Activated CD4-positive, alpha-beta T cell treated with anti-CD3 and anti-CD28 coated beads, Interleukin-2, amount 10 ng/mL, durations not matched to agents 7 days and 5 days (primary cell): ENCODE results near the gene VWA3B. TPM values are rescaled to one million over a fixed set of nuclear protein-coding genes. Genes with fewer than 3 reads are reported as not detected.
"Not testable (repeated sequence)": the region's sequence is repeated elsewhere in the genome, so short reads cannot be mapped to it uniquely, and the experiment has no call there.

Experiments used
- CTCF ChIA-PET: fragments of 350-600 bp; sonication (Branson Sonifier 250); formaldehyde crosslinking; loops from one replicate; lab custom pipeline; 2021; ENCODE audit warnings: antibody characterized with exemption; lab: Charles Lee
- POLR2A ChIA-PET: fragments of 350-600 bp; sonication (Branson Sonifier 250); formaldehyde crosslinking; loops from one replicate; lab custom pipeline; 2021; ENCODE audit warnings: antibody characterized with exemption; lab: Charles Lee
- DNase-seq: peaks from one replicate; pipeline ENCODE4 v3.0.0-alpha.2; 2020
- H3K27ac Mint-ChIP-seq: one replicate; pipeline ENCODE4 v1.8.0; 2021; ENCODE audit warnings: mild to moderate bottlenecking, moderate library complexity, mixed read lengths
- H3K27me3 Mint-ChIP-seq: one replicate; pipeline ENCODE4 v1.8.0; 2021; ENCODE audit warnings: mixed read lengths
- H3K36me3 Mint-ChIP-seq: one replicate; pipeline ENCODE4 v1.8.0; 2021; ENCODE audit warnings: low read depth, mixed read lengths
- H3K4me1 Mint-ChIP-seq: one replicate; pipeline ENCODE4 v1.8.0; 2021; ENCODE audit warnings: mixed read lengths
- H3K4me3 Mint-ChIP-seq: one replicate; pipeline ENCODE4 v1.8.0; 2021; ENCODE audit warnings: mild to moderate bottlenecking, moderate library complexity, mixed read lengths
- H3K9me3 Mint-ChIP-seq: one replicate; pipeline ENCODE4 v1.8.0; 2021; ENCODE audit warnings: mixed read lengths
- total RNA-seq, 2 experiments: library from RNA; stranded (reverse); gene quantifications; one replicate each; pipeline ENCODE4 v1.2.3, GENCODE V29; 2021

The VWA3B gene
- total RNA-seq, 2 experiments from 2014 or later = not detected

DNA sequence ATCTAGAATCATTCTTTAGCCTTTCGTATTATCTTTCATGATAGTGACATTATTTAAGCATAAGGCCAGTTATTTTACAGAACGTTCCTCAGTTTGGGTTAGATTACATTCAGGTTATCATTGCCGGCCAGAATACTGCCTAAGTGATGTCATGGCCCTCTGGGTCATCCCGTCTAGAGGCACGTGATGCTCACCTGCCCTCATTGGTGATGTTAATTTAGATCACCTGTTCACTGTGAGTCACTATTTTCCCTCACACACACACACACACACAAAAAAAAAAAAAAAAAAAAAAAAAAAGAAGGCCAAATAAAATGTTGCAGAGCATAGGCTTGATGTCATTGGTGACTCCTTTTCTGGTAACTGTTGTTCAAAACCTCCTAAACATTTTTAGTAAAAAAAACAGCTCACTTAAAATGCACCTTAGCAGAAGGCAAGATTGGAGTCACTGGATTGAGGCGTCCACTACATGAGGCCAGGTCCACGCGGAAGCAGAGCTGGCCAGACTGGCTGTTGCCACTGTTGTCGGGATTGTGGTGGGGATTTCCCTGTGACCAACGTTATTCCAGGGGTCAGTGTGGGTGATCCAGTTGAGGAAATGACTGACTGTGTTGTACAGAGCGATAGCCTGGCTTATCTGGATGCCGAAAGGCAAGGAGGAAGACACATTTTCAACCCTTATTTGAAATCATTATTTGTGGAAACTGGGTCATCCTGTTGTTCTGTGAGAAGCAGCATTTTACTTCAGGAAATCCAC is 207.1 kb downstream of the VWA3B start:
- H3K9me3 Mint-ChIP-seq = peaks cover 16% of the 10 kb centered on the region
- no peaks in the 10 kb centered on the region for H3K36me3 Mint-ChIP-seq
- no peak overlapping the region for H3K27ac Mint-ChIP-seq
- no peaks in the 10 kb centered on the region for H3K4me1 Mint-ChIP-seq
- H3K27me3 Mint-ChIP-seq = peaks cover 16% of the 10 kb centered on the region
- ChIA-PET CTCF (no interaction called here), POLR2A (no interaction called here)
- DNase-seq = no peak
- no peak overlapping the region for H3K4me3 Mint-ChIP-seq

DNA sequence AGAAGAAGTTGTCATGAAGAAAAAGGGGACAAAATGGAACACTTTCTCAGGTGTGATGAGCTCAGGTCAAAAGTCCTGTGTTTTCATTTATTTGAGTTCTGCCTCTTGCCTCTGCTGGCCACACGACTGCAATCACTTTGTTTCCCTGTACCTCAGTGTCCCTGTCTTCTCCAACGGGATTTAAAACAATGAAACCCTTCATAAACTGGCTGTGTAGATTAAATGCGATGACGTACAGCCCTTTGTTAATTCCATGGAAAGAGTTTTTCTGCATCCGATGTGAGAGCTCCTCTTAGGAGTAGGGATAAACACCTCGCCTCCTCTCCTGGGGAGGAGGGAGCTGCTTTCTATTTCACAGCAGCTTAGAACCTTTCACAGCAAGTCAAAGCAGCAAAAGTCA is 207.7 kb downstream of the VWA3B start:
- no peak for DNase-seq
- Mint-ChIP-seq H3K27me3 (peaks cover 14% of the 10 kb centered on the region), H3K36me3 (no peaks in the 10 kb centered on the region), H3K4me1 (no peaks in the 10 kb centered on the region), H3K4me3 (no peak overlapping the region), H3K27ac (no peak overlapping the region), H3K9me3 (peaks cover 11% of the 10 kb centered on the region)
- ChIA-PET CTCF (no interaction called here), POLR2A (no interaction called here)

DNA sequence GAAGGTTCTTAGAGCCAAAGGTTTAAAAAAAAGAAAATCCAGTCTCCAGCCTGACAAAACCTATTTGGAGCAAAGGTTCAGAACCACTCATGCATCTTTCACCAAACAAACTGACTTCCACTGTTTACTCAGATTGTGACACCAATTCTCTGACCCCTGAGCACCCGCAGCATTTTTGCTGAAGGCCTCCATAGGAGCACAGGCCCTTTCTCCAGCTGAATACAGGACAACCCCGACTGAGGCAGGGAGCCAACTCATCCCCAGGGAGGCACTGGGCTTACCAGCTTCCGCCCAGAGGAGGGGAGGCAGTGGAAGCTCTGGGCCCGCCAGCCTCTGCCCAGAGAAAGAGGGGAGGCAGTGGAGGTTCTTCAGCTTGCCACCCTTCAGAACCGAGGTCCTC is 208.3 kb downstream of the VWA3B start:
- H3K4me1 Mint-ChIP-seq = no peaks in the 10 kb centered on the region
- CTCF ChIA-PET = no interaction called here
- no peak overlapping the region for H3K4me3 Mint-ChIP-seq
- H3K36me3 Mint-ChIP-seq = no peaks in the 10 kb centered on the region
- peaks cover 6% of the 10 kb centered on the region for H3K9me3 Mint-ChIP-seq
- peaks cover 12% of the 10 kb centered on the region for H3K27me3 Mint-ChIP-seq
- no peak for DNase-seq
- POLR2A ChIA-PET = no interaction called here
- no peak overlapping the region for H3K27ac Mint-ChIP-seq

DNA sequence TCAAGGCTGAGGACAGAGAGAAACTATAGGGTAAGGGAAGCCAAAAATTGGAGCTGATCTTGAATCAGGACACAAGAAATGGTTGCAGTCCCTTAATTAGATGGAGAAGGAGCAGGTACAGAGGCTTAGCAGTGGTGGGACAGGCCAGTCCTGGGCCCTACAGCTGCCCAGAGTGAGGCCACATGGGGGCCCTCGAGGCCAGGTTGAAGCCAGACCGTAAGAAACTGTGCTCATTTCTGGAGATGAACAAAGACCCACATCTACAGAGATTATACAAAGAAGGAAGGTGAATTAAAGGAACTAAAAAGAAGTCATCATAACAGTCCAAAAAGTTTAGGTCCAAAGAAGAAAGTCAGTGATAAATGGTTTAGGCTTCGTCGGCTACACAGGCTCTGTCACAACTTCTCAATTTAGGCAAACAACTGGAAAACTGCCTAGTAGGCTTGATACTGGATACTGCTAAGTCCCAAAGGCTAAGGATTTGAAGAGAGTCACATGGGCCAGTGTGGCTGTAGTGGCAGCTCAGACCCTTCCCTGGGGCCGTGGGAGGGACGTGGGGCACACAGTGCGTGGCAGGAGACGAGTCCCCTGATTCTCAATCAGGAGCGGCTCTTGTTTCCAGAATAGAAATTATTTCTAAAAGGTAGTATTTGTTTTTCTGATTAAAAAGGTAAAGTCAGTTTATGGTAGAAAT is 208.9 kb downstream of the VWA3B start:
- no peak overlapping the region for H3K27ac Mint-ChIP-seq
- peaks cover 12% of the 10 kb centered on the region for H3K27me3 Mint-ChIP-seq
- H3K36me3 Mint-ChIP-seq = no peaks in the 10 kb centered on the region
- ChIA-PET CTCF (no interaction called here), POLR2A (no interaction called here)
- no peak overlapping the region for H3K4me3 Mint-ChIP-seq
- DNase-seq = no peak
- H3K9me3 Mint-ChIP-seq = peaks cover 2% of the 10 kb centered on the region
- no peaks in the 10 kb centered on the region for H3K4me1 Mint-ChIP-seq

DNA sequence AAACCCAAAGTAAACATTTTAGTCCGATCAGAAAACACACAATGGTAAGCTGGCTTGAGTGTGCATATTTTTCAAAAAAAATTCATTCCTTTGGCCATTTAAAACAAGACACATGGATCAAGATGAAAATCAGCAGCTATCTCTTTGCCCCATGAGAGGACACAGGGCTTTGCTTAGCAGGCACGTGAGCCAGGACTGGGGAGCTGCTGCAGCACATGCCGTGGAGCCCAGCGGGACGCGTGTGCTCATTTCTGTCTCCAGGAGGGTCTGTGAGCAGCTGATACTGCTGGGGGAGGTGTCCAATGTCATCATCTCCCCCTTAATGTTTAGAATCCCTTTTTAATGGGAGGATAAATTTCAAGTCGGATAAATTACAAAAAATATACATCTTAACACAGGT is 209.5 kb downstream of the VWA3B start:
- Mint-ChIP-seq H3K4me3 (no peak overlapping the region), H3K9me3 (no peaks in the 10 kb centered on the region), H3K27ac (no peak overlapping the region), H3K27me3 (peaks cover 12% of the 10 kb centered on the region), H3K4me1 (no peaks in the 10 kb centered on the region), H3K36me3 (no peaks in the 10 kb centered on the region)
- DNase-seq = no peak
- CTCF ChIA-PET = no interaction called here
- POLR2A ChIA-PET = no interaction called here

DNA sequence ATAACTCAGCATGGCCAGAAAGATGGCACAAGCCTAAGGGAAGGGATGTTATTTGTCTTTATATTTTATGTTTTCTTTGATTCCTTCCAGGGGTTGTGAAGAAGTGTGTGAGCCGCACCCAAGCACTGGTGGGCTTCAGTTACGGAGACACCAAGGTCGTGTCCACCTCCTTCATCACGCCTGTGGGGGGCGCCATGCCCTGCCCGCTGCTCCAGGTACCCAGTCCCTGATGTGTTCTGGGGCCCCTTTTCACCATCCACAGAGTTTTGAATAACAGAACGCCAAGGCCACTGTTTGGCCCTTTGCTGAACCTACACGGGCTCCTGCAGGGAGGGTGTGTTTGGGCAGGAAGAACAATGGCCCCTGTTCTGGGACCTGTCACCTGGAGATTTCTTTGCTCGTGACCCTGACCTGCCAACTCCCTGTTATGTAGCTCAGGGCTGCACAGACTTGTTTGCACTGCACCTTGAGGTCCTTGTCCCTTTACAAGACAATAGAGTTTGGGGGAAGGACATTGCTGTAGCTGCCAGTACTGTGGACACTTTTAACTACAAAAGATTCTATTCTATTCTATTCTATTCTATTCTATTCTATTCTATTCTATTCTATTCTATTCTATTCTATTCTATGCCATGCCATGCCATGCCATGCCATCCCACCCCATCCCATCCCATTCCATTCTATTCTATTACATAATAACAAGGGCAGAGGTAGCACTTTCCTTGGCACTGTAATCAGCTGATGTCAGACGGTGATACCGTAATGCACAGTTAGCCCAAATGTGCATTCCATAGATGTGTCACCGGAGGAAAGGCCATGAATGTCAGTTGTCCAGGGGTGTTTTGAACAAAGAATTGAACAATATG is 211.1 kb downstream of the VWA3B start:
- Mint-ChIP-seq H3K27me3 (peaks cover 12% of the 10 kb centered on the region), H3K27ac (no peak overlapping the region), H3K36me3 (no peaks in the 10 kb centered on the region), H3K4me1 (no peaks in the 10 kb centered on the region), H3K4me3 (no peak overlapping the region), H3K9me3 (no peaks in the 10 kb centered on the region)
- no peak for DNase-seq
- ChIA-PET POLR2A (no interaction called here), CTCF (interaction anchor here (0.9 kb wide), 1 partner anchor 94 kb away, joined by 3 read pairs; no protein-coding TSS in a partner anchor)

DNA sequence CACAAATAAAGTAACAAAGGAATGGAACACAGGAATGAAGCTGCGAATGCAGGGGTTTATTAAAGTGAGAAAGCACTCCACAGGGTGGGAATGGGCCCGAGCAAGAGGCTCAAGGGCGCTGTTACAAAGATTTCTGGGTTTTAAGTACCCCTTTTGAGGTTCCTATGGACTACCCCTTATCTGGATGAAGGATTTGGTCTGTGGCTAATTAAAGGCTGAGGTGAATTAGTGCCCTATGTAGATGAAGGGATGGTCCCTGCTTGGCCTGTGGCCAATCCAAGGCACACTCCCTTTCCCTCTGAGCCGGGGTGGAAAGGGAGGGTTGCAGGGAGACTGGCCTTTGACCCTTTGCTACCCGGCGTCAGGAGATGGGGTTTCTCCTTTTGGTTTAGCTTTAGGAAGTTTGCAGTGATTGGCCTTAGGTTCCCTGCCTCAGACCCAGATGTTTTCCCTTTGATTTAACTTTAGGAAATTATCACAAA is 211.8 kb downstream of the VWA3B start:
- ChIA-PET CTCF (interaction anchor here (0.6 to 0.9 kb wide), 2 partner anchors 21 to 93 kb away, joined by 3 read pairs; no protein-coding TSS in a partner anchor), POLR2A (no interaction called here)
- Mint-ChIP-seq H3K27ac (no peak overlapping the region), H3K9me3 (no peaks in the 10 kb centered on the region), H3K27me3 (peaks cover 11% of the 10 kb centered on the region), H3K4me1 (no peaks in the 10 kb centered on the region), H3K4me3 (no peak overlapping the region), H3K36me3 (no peaks in the 10 kb centered on the region)
- DNase-seq = no peak

DNA sequence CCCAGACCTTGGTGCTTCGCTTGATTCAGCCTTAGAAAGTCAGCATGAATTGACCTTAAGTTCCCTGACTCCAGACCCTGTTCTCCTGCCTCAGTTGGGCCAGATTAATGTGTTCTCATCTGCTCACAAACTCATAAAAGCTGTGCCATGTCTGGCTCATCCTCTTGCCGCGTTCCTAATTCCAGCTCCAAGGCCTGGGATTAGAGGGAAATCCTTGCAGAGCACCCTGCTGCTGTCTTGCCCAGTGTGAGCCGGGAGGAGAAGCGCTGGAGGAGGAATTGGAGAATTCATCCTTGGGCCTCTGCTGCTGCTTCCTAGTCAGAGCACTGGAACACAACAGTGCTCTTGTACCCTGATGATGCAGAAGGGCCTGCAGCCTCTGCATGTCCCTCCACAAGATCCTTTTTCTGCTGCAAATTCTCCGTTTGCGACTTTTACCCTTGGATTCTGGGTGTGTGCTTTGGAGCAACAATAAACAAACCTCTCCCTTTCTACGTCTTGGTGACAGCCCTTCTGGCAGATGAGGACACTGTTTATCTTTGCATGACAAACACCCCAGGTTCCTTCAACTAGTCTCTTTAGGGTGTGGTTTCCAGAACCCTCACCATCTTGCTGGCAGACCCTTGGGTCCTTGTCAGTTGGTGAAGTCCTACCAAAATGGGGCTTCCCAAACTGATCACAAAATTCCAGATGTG is 212.4 kb downstream of the VWA3B start:
- H3K27me3 Mint-ChIP-seq = peaks cover 9% of the 10 kb centered on the region
- no peaks in the 10 kb centered on the region for H3K9me3 Mint-ChIP-seq
- no peaks in the 10 kb centered on the region for H3K36me3 Mint-ChIP-seq
- POLR2A ChIA-PET = no interaction called here
- CTCF ChIA-PET = interaction anchor here (0.6 kb wide), 1 partner anchor 22 kb away, joined by 3 read pairs; no protein-coding TSS in a partner anchor
- H3K4me3 Mint-ChIP-seq = no peak overlapping the region
- DNase-seq = no peak
- H3K4me1 Mint-ChIP-seq = no peaks in the 10 kb centered on the region
- no peak overlapping the region for H3K27ac Mint-ChIP-seq

DNA sequence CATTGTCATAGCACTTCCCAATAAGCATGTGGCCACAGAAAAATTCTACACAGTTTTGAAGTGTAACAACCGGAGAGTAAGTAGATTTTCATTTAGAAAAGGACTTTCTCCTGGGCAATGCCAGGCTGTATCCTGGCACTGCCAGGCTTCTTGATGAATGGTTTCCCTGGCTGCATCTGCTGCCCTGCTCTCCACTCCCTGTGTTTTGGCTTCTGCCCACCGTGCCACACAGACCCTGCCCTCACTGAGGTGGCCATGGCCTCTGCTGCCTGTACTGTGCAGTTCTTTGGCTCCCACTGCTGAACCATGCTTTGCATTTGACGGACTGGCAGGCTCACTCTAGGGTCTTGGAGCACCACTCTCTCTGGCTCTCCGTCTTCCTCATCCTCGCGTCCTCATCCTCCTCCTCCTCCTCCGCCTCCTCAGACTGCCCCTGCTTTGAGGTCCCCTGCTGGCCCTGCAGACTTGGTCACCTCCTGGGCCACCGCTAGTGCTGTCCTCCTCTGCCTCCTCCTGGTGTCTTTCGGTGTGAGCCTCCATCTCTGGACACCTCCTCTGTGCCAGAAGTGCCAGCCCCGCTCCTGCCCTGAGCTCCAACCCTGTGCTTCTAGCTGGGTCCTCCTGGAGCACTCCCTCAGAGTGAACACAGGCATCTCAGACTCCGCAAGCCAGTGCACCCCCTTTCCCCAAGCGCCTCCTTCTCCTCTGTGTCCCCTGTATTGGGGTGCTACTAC is 213.3 kb downstream of the VWA3B start:
- H3K4me3 Mint-ChIP-seq = no peak overlapping the region
- DNase-seq = no peak
- POLR2A ChIA-PET = no interaction called here
- CTCF ChIA-PET = no interaction called here
- H3K27ac Mint-ChIP-seq = no peak overlapping the region
- peaks cover 8% of the 10 kb centered on the region for H3K27me3 Mint-ChIP-seq
- no peaks in the 10 kb centered on the region for H3K36me3 Mint-ChIP-seq
- H3K4me1 Mint-ChIP-seq = no peaks in the 10 kb centered on the region
- H3K9me3 Mint-ChIP-seq = no peaks in the 10 kb centered on the region

DNA sequence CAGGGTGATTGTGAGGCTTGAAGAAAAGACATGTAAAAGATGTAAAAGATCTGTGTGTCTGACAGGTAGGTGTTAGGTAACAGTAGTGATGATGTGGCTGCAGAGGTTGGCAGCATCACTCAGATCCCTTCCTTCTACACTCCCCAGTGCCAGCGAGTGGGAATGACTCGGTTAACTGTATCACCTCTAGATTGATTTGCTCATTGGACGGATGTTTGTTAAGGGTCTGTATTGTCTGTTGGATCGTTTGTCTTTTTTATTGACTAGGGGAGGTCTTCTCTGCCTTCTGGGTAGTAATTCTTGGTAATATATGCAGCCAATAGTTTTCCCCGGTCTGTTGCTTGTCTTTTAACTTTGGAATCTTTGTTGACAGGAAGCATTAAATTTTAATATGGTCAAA is 214.5 kb downstream of the VWA3B start:
- H3K36me3 Mint-ChIP-seq = no peaks in the 10 kb centered on the region
- no peaks in the 10 kb centered on the region for H3K4me1 Mint-ChIP-seq
- H3K4me3 Mint-ChIP-seq = no peak overlapping the region
- ChIA-PET POLR2A (no interaction called here), CTCF (no interaction called here)
- H3K9me3 Mint-ChIP-seq = no peaks in the 10 kb centered on the region
- peaks cover 7% of the 10 kb centered on the region for H3K27me3 Mint-ChIP-seq
- no peak overlapping the region for H3K27ac Mint-ChIP-seq
- no peak for DNase-seq

DNA sequence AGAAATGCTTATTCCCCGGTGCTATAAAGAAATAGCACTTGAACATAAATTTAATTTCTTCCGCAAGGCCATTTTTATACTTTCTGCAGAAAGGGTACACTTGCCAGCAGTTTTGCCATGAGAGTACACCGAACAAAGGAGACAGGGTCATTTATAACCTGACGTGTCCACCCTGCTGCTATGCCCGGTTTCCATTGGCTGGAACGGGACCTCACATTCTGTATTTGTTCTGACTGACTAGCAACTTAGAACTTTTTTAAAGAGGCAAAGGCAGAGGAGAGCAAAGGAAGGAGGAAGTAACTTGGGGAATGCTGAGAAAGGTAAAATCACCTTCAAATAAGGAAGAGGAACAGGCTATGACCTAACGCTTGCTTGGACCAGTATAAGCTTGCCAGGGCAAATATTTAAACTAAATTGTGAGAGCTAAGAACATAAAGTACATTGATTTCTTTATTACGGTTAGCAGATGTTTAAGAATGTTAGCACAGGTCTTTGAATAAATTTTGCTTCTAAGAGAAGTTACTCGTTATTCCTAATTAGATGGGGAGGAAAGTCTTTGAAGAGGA is 220.2 kb downstream of the VWA3B start:
- H3K4me3 Mint-ChIP-seq, POLR2A ChIA-PET, H3K27ac Mint-ChIP-seq, DNase-seq, H3K9me3 Mint-ChIP-seq, H3K4me1 Mint-ChIP-seq, H3K36me3 Mint-ChIP-seq: not testable (repeated sequence)
- CTCF ChIA-PET = interaction anchor here (0.5 kb wide), 1 partner anchor 743 kb away, joined by 3 read pairs; no protein-coding TSS in a partner anchor
- peaks cover 21% of the 10 kb centered on the region for H3K27me3 Mint-ChIP-seq
